GM18505 (cell line): ENCODE results near the gene ZNF175.
A peak's percentile ranks its signal among the peaks of the same experiment; 100 is the strongest.

ENCODE experiments used
- ATAC-seq: cut with Tn5 transposase; IDR thresholded peaks from one replicate; pipeline ENCODE4 v1.9.1; 2021; ENCODE audit not compliant: unreplicated experiment
- POLR2A ChIP-seq: IDR thresholded peaks from 4 replicates; pipeline ENCODE4 v1.6.1; 2011; ENCODE audit warnings: borderline replicate concordance; ENCODE audit not compliant: insufficient read depth, insufficient read length; ENCODE audit errors: extremely low read depth

Gene ZNF175

GRCh38 chr19:51544038-51544437, 27.0 kb upstream of the ZNF175 start:
- ATAC-seq, result no peak
- no peak for TF ChIP-seq POLR2A

- TF ChIP-seq POLR2A, result no peak
Observed at GRCh38 chr19:51546107-51546649, 24.9 kb upstream of the ZNF175 start.

GRCh38 chr19:51546650-51547396, 24.3 kb upstream of the ZNF175 start:
- no peak for TF ChIP-seq POLR2A
- no peak for ATAC-seq

More at GRCh38 chr19:51546107-51546649, 24.9 kb upstream of the ZNF175 start:
- no peak for ATAC-seq

- no peak for TF ChIP-seq POLR2A
- no peak for ATAC-seq
Observed at GRCh38 chr19:51547397-51548212, 23.5 kb upstream of the ZNF175 start.

GRCh38 chr19:51548213-51548651, 22.9 kb upstream of the ZNF175 start:
- ATAC-seq, result no peak

GRCh38 chr19:51548891-51549305, 22.2 kb upstream of the ZNF175 start:
- no peak for TF ChIP-seq POLR2A
- ATAC-seq, result no peak

More at GRCh38 chr19:51548213-51548651, 22.9 kb upstream of the ZNF175 start:
- TF ChIP-seq POLR2A, result no peak

- TF ChIP-seq POLR2A, result no peak
Observed at GRCh38 chr19:51549533-51550324, 21.4 kb upstream of the ZNF175 start.

GRCh38 chr19:51550848-51551672, 20.0 kb upstream of the ZNF175 start:
- peak; percentile 29 for TF ChIP-seq POLR2A
- no peak for ATAC-seq

More at GRCh38 chr19:51549533-51550324, 21.4 kb upstream of the ZNF175 start:
- no peak for ATAC-seq

- no peak for TF ChIP-seq POLR2A
- no peak for ATAC-seq
Observed at GRCh38 chr19:51551673-51552432, 19.2 kb upstream of the ZNF175 start.

GRCh38 chr19:51552608-51552995, 18.5 kb upstream of the ZNF175 start:
- ATAC-seq, result no peak
- TF ChIP-seq POLR2A, result no peak

GRCh38 chr19:51552996-51553725, 17.9 kb upstream of the ZNF175 start:
- no peak for TF ChIP-seq POLR2A
- no peak for ATAC-seq
